ENCODE measurements around the gene P3H4. TPM values are rescaled to one million over a fixed set of nuclear protein-coding genes. Genes with fewer than 3 reads are reported as not detected.

P3H4 gene
- total RNA-seq, 2 experiments from 2014 or later = 2.2 TPM; not detected in 1

DNA sequence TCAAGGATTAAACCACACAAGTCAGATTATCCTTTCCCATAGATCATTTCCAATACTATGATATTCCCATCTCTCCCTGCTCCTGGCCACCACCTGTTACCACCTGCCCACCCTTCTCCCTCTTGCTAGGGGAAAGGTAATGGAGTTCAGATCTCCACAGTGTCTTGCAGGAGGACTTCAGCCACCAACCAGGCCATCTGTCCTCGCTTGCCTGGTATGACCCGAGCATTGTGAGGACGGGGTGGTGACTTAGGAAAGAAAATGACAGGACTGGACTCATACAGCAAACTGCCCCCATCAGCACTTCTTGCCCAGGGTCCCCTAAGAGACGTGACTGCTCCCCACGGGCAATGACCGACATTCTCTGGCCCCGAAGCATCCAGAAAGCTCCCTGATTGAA lies 11.8 kb upstream of the P3H4 start:
- H3K9me2 ChIP-seq (ENCODE audit: insufficient read depth, low read length) = no peaks in the 10 kb centered on the region
- intact Hi-C loops (cut with micrococcal nuclease; ENCODE audit: unreplicated experiment) = no loop called here
- H3K9me3 ChIP-seq (ENCODE audit: low read length) = no peaks in the 10 kb centered on the region
- H3K4me3 ChIP-seq (ENCODE audit: low read depth, low read length, poor library complexity, severe bottlenecking) = no peak overlapping the region
- no peak overlapping the region for H3K4me2 ChIP-seq (ENCODE audit: low read length)
- H2AFZ ChIP-seq (ENCODE audit: low read length) = no peak overlapping the region
- BruUV-seq (replicated peaks) = no TSS peak
- H3K27ac ChIP-seq (ENCODE audit: low read depth, low read length, poor library complexity, severe bottlenecking) = no peak overlapping the region
- TF ChIP-seq, protein P1, sequence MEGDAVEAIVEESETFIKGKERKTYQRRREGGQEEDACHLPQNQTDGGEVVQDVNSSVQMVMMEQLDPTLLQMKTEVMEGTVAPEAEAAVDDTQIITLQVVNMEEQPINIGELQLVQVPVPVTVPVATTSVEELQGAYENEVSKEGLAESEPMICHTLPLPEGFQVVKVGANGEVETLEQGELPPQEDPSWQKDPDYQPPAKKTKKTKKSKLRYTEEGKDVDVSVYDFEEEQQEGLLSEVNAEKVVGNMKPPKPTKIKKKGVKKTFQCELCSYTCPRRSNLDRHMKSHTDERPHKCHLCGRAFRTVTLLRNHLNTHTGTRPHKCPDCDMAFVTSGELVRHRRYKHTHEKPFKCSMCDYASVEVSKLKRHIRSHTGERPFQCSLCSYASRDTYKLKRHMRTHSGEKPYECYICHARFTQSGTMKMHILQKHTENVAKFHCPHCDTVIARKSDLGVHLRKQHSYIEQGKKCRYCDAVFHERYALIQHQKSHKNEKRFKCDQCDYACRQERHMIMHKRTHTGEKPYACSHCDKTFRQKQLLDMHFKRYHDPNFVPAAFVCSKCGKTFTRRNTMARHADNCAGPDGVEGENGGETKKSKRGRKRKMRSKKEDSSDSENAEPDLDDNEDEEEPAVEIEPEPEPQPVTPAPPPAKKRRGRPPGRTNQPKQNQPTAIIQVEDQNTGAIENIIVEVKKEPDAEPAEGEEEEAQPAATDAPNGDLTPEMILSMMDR (conservative IDR thresholded peaks at IDR 0.05; ENCODE audit: low read length) = no peak
- H3K4me1 ChIP-seq (ENCODE audit: insufficient read depth, low read length, poor library complexity, severe bottlenecking) = no peaks in the 10 kb centered on the region
- ChIA-PET POLR2A (interaction anchor here (0.7 kb wide), 1 partner anchor 12 kb away, joined by 3 read pairs; the partner anchor contains the start of gene P3H4), CTCF (ENCODE audit: unreplicated experiment) (no interaction called here)
- H3K79me2 ChIP-seq (ENCODE audit: insufficient read depth, low read depth, low read length) = no peaks in the 10 kb centered on the region
- H3K36me3 ChIP-seq (ENCODE audit: insufficient read depth, low read length) = no peaks in the 10 kb centered on the region
- DNase-seq (ENCODE audit: low spot score) = no peak
- no peaks in the 10 kb centered on the region for H4K20me1 ChIP-seq (ENCODE audit: insufficient read depth, low read length)

DNA sequence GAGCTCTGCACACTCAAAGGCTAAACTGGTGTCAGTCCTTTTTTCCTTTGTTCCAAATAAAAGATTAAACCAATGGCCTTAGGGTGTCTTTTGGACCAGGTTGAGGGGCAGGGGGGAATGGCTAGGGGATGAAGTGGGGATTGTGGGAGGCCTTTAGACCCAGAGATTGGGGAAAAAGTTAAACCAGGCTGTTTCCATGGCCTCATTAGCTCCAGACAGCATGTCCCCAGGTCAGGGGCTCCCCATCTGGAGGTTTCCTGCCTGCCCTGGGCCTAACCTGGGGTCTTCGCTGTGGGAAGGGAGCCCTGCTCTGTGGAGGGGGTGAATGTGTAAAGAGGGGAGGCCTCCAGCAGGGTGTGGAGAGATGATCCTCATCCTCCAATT lies 11.4 kb upstream of the P3H4 start:
- no peaks in the 10 kb centered on the region for H3K79me2 ChIP-seq (ENCODE audit: insufficient read depth, low read depth, low read length)
- intact Hi-C loops (cut with micrococcal nuclease; ENCODE audit: unreplicated experiment) = no loop called here
- no peaks in the 10 kb centered on the region for H3K9me3 ChIP-seq (ENCODE audit: low read length)
- no peak overlapping the region for H3K4me2 ChIP-seq (ENCODE audit: low read length)
- DNase-seq (ENCODE audit: low spot score) = no peak
- no peak overlapping the region for H2AFZ ChIP-seq (ENCODE audit: low read length)
- TF ChIP-seq EZH2phosphoT487 (IDR thresholded peaks at IDR 0.05; ENCODE audit: borderline replicate concordance, low read depth, low read length) = no peak
- TF ChIP-seq, protein P1 (conservative IDR thresholded peaks at IDR 0.05; ENCODE audit: low read length) = no peak
- no peaks in the 10 kb centered on the region for H3K4me1 ChIP-seq (ENCODE audit: insufficient read depth, low read length, poor library complexity, severe bottlenecking)
- no TSS peak for BruUV-seq (replicated peaks)
- H3K27ac ChIP-seq (ENCODE audit: low read depth, low read length, poor library complexity, severe bottlenecking) = no peak overlapping the region
- CTCF ChIA-PET (ENCODE audit: unreplicated experiment) = no interaction called here
- no peaks in the 10 kb centered on the region for H3K9me2 ChIP-seq (ENCODE audit: insufficient read depth, low read length)
- POLR2A ChIA-PET = interaction anchor here (0.7 kb wide), 1 partner anchor 11 kb away, joined by 3 read pairs; the partner anchor contains the start of gene P3H4
- H4K20me1 ChIP-seq (ENCODE audit: insufficient read depth, low read length) = no peaks in the 10 kb centered on the region
- H3K4me3 ChIP-seq (ENCODE audit: low read depth, low read length, poor library complexity, severe bottlenecking) = no peak overlapping the region
- no peaks in the 10 kb centered on the region for H3K36me3 ChIP-seq (ENCODE audit: insufficient read depth, low read length)

DNA sequence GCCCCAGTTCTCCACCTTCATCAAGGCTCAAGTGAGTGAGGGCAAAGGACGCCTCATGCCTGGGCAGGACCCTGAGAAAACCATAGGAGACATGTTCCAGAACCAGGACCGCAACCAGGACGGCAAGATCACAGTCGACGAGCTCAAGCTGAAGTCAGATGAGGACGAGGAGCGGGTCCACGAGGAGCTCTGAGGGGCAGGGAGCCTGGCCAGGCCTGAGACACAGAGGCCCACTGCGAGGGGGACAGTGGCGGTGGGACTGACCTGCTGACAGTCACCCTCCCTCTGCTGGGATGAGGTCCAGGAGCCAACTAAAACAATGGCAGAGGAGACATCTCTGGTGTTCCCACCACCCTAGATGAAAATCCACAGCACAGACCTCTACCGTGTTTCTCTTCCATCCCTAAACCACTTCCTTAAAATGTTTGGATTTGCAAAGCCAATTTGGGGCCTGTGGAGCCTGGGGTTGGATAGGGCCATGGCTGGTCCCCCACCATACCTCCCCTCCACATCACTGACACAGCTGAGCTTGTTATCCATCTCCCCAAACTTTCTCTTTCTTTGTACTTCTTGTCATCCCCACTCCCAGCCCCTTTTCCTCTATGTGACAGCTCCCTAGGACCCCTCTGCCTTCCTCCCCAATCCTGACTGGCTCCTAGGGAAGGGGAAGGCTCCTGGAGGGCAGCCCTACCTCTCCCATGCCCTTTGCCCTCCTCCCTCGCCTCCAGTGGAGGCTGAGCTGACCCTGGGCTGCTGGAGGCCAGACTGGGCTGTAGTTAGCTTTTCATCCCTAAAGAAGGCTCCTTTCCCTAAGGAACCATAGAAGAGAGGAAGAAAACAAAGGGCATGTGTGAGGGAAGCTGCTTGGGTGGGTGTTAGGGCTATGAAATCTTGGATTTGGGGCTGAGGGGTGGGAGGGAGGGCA lies 10.7 kb upstream of the P3H4 start:
- Histone ChIP-seq H3K4me1 (ENCODE audit: insufficient read depth, low read length, poor library complexity, severe bottlenecking) (no peaks in the 10 kb centered on the region), H3K9me3 (ENCODE audit: low read length) (no peaks in the 10 kb centered on the region), H3K4me2 (ENCODE audit: low read length) (no peak overlapping the region), H3K79me2 (ENCODE audit: insufficient read depth, low read depth, low read length) (no peaks in the 10 kb centered on the region), H3K9me2 (ENCODE audit: insufficient read depth, low read length) (no peaks in the 10 kb centered on the region), H2AFZ (ENCODE audit: low read length) (no peak overlapping the region), H3K36me3 (ENCODE audit: insufficient read depth, low read length) (no peaks in the 10 kb centered on the region), H3K27ac (ENCODE audit: low read depth, low read length, poor library complexity, severe bottlenecking) (no peak overlapping the region), H3K4me3 (ENCODE audit: low read depth, low read length, poor library complexity, severe bottlenecking) (no peak overlapping the region), H4K20me1 (ENCODE audit: insufficient read depth, low read length) (no peaks in the 10 kb centered on the region)
- TF ChIP-seq, protein P1 (conservative IDR thresholded peaks at IDR 0.05; ENCODE audit: low read length) = no peak
- no peak for TF ChIP-seq EZH2phosphoT487 (IDR thresholded peaks at IDR 0.05; ENCODE audit: borderline replicate concordance, low read depth, low read length)
- no peak for DNase-seq (ENCODE audit: low spot score)
- intact Hi-C loops (cut with micrococcal nuclease; ENCODE audit: unreplicated experiment) = no loop called here
- BruUV-seq (replicated peaks) = no TSS peak
- CTCF ChIA-PET (ENCODE audit: unreplicated experiment) = no interaction called here
- POLR2A ChIA-PET = interaction anchor here (0.7 kb wide), 1 partner anchor 11 kb away, joined by 3 read pairs; the partner anchor contains the start of gene P3H4

All from OCI-LY7 (cell line).